HG02981 (cell line): ENCODE data around the gene MESD.

Experiments
- ATAC-seq: cut with Tn5 transposase; IDR thresholded peaks from one replicate; pipeline ENCODE4 v1.9.1; 2021; ENCODE audit warnings: mild to moderate bottlenecking, moderate library complexity; ENCODE audit not compliant: unreplicated experiment

MESD gene

DNA sequence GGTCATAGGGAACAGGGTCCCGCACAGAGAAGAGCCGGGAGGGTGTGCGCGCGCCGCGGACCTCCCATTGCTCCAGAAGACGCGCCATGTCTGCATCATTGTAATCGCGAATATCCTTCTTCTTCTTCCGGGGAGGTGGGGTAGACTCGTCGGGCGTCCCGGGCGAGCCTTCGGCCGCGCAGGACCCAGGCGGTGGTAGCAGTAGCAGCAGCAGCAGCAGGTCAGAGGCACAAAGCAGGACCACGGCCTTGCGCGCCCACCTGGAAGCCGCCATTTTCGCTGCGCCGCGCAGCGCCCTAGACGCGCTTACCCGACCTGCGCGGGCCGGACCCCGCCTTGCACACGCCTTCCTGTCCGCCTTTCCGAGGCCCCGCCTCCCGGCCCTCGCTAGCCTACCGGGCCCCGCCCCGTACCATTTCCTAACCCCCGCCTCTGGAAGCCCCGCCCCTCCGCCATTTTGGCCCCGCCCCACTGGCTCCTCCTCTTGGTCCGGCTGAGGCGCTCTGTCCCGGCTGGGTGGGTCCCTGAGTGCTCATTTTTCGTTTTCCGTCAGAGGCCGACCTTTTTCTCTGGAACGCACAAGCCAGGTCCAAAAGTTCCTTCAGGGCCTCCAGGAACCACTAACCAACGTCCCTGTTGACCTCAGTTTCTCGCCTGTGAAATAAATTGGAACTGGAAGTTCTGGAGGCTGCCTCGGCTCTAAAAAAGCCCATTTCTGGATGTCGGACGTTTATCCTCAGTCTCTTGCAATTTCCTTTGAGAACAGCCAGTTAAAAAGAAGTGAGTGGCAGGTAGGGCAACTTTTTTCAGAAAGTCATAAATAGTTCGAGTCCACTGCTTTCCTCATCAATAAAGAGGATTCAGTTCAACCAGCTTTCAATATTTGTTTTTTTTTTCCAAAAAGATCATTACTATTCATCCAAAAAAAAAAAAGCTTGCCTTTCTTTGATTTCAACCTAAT is at the start of gene MESD:
Gene MESD, minus strand, starts transcription at position 302 of the 961 bp plus-strand sequence. Its CDS starts 28 bp downstream, at position 274.
- peak; percentile 96 for ATAC-seq

GRCh38 chr15:81038975-81039607 is 49.5 kb upstream of the MESD start:
- no peak for ATAC-seq

DNA sequence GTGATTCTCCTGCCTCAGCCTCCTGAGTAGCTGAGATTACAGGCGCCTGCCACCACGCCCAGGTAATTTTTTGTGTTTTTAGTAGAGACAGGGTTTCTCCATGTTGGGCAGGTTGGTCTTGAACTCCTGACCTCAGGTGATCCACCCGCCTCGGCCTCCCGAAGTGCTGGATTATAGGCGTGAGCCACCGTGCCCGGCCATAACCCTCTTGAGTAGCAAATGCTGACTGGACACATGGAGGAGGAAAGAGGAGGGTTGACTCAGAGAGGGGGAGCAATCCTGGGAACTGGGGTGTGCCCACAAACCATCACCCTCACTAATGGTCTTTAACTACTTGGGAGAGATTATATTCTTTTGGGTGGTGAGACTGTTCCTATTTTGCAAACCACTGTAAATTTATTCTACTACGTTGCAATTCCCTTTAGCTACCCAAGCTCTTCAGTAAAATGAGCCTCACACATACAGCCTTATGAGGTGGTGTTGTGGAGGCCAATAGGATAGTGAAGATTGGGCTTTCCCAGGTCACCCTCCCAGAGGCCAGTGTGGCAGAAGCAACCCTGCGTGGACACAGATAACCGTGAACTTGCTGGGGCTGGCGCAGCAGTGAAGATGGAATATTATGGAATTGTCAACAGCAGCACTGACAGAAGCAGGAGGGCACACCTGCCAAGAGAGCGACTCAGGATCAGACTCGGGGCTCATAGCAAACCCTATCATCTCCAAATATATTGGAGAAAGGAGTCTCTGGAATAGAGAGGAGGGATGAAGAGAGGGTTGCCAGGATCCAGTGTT is 48.5 kb upstream of the MESD start:
- no peak for ATAC-seq

DNA sequence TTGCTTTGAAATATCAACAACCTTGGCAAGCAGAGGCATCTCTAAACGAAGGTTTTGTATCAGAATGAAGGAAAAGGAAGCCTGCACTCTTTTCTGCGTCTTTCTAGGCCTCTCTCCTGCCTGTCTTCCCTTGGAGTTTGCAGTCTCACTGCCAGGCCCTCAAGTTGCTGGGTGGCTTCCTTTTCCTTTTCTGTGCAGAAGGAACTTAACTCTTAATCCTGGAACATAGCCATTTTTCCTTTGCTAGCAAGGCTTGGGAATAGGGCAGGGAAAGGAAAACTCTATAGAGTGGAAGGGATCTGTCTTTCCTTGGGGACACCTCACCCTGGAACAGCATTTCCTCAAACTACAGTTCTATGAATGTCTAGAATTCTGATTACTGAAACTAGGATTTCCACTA is 43.9 kb upstream of the MESD start:
- no peak for ATAC-seq

GRCh38 chr15:81032818-81033217 is 43.2 kb upstream of the MESD start:
- ATAC-seq = no peak

GRCh38 chr15:81032355-81032754 is 42.7 kb upstream of the MESD start:
- no peak for ATAC-seq

DNA sequence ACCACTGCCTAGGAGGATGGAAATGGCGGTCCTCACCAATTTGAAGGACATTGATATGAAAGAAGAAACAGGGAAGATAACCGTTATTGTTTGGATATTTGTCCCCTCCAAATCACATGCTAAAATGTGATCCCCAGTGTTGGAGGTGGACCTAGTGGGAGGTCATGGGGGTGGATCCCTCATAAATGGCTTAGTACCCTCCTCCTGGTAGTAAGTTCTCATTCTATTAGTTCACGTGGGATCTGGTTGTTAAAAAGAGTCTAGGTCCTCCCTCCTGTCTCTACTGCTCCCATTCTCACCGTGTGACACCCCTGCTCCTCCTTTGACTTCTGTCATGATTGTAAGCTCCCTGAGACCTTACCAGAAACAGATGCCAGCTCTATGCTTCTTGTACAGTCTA is 41.6 kb upstream of the MESD start:
- no peak for ATAC-seq

DNA sequence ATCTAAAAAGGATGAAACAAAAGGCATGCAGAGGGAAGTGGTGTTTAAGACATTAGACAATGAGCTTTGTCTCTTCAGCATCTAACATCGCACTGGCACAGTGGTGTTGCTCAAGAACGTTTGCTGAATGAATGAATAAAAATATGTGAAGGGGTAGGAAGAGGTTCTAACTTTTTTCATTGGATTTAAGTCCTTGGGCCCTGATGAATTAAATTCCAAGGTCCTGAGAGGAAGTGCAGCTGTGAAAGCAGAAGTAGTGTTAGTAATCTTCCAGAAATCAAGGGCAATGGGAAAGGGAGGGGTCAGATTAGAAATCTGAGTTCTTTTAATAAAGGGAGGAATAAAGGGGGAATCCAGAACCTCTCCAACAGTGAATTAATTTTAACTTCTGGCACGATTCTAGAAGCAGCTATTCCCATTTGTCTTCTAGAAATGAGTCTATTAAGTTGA is 40.7 kb upstream of the MESD start:
- ATAC-seq = no peak

GRCh38 chr15:81029414-81030300 is 40.0 kb upstream of the MESD start:
- no peak for ATAC-seq

DNA sequence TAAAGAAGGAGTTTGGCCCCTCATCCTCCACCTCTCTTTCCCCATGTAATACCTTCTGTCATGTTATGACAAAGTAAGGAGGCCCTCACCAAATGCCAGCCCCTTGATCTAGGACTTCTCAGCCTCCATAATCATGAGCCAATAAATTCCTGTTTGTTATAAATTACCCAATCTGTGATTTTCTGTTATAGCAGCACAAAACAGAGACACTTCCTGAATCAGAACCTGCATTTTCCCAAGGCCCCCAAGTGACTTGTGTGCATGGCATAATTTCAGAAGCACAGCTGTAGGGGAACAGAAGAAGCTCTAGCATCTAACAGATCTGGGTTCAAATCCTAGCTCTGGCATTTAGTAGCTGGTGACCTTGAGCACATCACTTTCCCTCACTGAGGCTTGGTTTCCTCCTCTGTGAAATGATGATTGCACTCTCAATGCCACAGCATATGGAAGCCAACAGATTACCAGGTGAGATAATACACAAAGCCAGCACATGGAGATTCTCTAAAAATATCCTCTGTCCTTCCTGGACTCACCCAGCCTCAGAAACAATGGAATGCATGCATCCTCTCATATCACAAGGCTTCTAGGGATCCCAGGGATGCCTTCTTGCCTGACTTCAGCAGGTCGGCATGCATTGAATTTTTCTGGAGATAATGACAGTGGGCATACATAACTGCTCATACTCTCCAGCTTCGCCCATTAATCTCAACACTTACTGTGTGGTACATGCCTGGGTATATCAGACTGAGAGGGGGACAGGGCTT is 37.4 kb upstream of the MESD start:
- no peak for ATAC-seq

GRCh38 chr15:81025721-81026370 is 36.2 kb upstream of the MESD start:
- no peak for ATAC-seq

- ATAC-seq = no peak
These were observed 35.3 kb upstream of the MESD start for GRCh38 chr15:81024936-81025335.

- ATAC-seq = no peak
These were observed 34.8 kb upstream of the MESD start for GRCh38 chr15:81024265-81024872.

GRCh38 chr15:81023483-81024264 is 34.1 kb upstream of the MESD start:
- ATAC-seq = peak; percentile 94

DNA sequence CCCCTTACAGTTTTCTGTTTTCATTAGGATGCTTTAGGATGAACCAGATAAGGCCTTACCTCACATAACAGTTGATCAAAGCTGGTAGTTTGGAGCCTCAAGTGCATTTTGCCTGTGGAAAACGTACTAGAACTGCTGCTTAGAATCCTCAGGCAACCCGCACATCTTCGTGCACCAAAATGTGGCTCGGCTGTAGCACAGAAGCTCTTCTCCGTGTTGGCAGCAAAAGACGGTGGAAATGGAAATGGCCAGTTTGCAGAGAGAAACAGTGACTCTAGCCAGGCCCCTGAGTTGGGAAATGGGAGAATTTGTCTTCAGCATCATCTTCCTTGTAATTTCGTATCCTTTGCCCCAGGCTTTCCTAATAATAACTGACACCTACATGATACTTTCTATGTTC is 31.7 kb upstream of the MESD start:
- ATAC-seq = no peak

DNA sequence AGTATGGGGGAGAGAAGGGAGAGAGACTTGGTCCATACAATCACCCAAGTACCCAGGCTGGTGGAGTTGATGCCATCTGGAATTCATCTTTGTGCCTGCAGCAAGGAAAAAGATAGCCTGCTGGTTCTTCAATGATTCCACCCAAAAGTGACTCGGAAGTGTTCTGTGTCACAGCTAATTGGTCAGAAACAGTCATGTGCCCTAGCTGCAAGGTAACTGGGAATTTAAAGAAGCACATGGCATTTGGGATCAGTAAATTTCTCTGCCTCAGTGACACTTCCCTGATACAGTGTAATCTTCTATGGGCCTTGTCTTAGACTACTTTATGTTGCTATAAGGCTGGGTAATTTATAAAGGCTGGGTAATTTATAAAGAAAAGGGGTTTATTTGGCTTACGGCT is 28.6 kb upstream of the MESD start:
- ATAC-seq = no peak

- ATAC-seq = no peak
These were observed 27.0 kb upstream of the MESD start for GRCh38 chr15:81016489-81017068.
